Vagina (tissue), 2 donors: ENCODE results near the gene ACOT6. TPM values are rescaled to one million over a fixed set of nuclear protein-coding genes. Genes with fewer than 3 reads are reported as not detected.

Experiments used
- DNase-seq, 2 donors: peaks; one replicate each; pipeline ENCODE4 v3.0.0-alpha.2; 2017; ENCODE audit errors: extremely low spot score in 2 of 2
- H3K27ac ChIP-seq: fragments of 200-600 bp; sonication (generic); one replicate; pipeline ENCODE4 v1.5.1; 2019
- H3K27me3 ChIP-seq: fragments of 200-600 bp; sonication (generic); one replicate; pipeline ENCODE4 v1.5.1; 2019
- H3K36me3 ChIP-seq, 2 donors: fragments of 200-600 bp; sonication (generic); one replicate each; pipeline ENCODE4 v1.5.1; 2017 to 2019
- H3K4me1 ChIP-seq: fragments of 200-600 bp; sonication (generic); one replicate; pipeline ENCODE4 v1.5.1; 2019
- H3K4me3 ChIP-seq, 2 donors: fragments of 200-600 bp; sonication (generic); 1 replicate in 1 of 2; 2 replicates in 1 of 2; pipeline ENCODE4 v1.5.1; 2016 to 2019
- H3K9me3 ChIP-seq: fragments of 200-600 bp; sonication (generic); one replicate; pipeline ENCODE4 v1.5.1; 2019
- CTCF ChIP-seq, 3 experiments: fragments of 450-650 bp in 2 of 3; fragments of 200-600 bp in 1 of 3; sonication (generic) in 1 of 3; IDR thresholded peaks; one replicate each; pipeline ENCODE4 v1.5.1; 2017 to 2019; ENCODE audit warnings: antibody characterized with exemption in 3 of 3, mild to moderate bottlenecking in 2 of 3, moderate library complexity in 2 of 3
- POLR2A ChIP-seq, 2 donors: fragments of 450-650 bp; IDR thresholded peaks; one replicate each; pipeline ENCODE4 v1.6.1; 2017; ENCODE audit warnings: antibody characterized with exemption in 2 of 2, mild to moderate bottlenecking in 2 of 2, moderate library complexity in 2 of 2
- POLR2AphosphoS5 ChIP-seq, 2 donors: sonication (generic); formaldehyde crosslinking; IDR thresholded peaks; one replicate each; pipeline ENCODE4 v1.9.0; 2017; ENCODE audit warnings: antibody characterized with exemption in 2 of 2, mild to moderate bottlenecking in 2 of 2, low read depth in 1 of 2; ENCODE audit not compliant: insufficient read depth in 1 of 2
- intact Hi-C: fragments of 100-400 bp; cut with DNase I; formaldehyde crosslinking; loops from one replicate; pipeline ENCODE4 v1.15.1; 2023
- total RNA-seq: library from RNA; depleted of rRNA; stranded (reverse); fragments of >200 nt; gene quantifications from one replicate; pipeline ENCODE4 v1.2.3, GENCODE V29; 2016

Gene ACOT6
- total RNA-seq, 1 donor from 2014 or later, result not detected

GRCh38 chr14:73599499-73599898, 12.8 kb upstream of the ACOT6 start:
- H3K9me3 ChIP-seq, result no peaks in the 10 kb centered on the region
- H3K4me3 ChIP-seq, result no peak overlapping the region
- TF ChIP-seq POLR2AphosphoS5 (IDR thresholded peaks at IDR 0.05; ENCODE audit: insufficient read depth in 1 of 2, low read depth in 1 of 2) (no peak), POLR2A (IDR thresholded peaks at IDR 0.05) (no peak), CTCF (IDR thresholded peaks at IDR 0.05) (no peak)
- H3K4me1 ChIP-seq, result no peaks in the 10 kb centered on the region
- no peak for DNase-seq
- H3K27ac ChIP-seq, result no peak overlapping the region
- no peaks in the 10 kb centered on the region for H3K27me3 ChIP-seq
- no peaks in the 10 kb centered on the region for H3K36me3 ChIP-seq
- intact Hi-C loops, result no loop called here

- no peak overlapping the region for H3K27ac ChIP-seq
- DNase-seq, result no peak
- intact Hi-C loops, result no loop called here
- no peaks in the 10 kb centered on the region for H3K9me3 ChIP-seq
- H3K27me3 ChIP-seq, result no peaks in the 10 kb centered on the region
- H3K4me3 ChIP-seq, result no peak overlapping the region
- H3K4me1 ChIP-seq, result no peaks in the 10 kb centered on the region
- no peaks in the 10 kb centered on the region for H3K36me3 ChIP-seq
- TF ChIP-seq POLR2A (IDR thresholded peaks at IDR 0.05) (no peak), POLR2AphosphoS5 (IDR thresholded peaks at IDR 0.05; ENCODE audit: insufficient read depth in 1 of 2, low read depth in 1 of 2) (no peak), CTCF (IDR thresholded peaks at IDR 0.05) (no peak)
Observed at GRCh38 chr14:73602994-73603393, 9.3 kb upstream of the ACOT6 start.

- no peak for DNase-seq
- intact Hi-C loops, result no loop called here
- Histone ChIP-seq H3K36me3 (no peaks in the 10 kb centered on the region), H3K27me3 (no peaks in the 10 kb centered on the region), H3K4me3 (no peak overlapping the region), H3K27ac (no peak overlapping the region), H3K4me1 (no peaks in the 10 kb centered on the region), H3K9me3 (no peaks in the 10 kb centered on the region)
- no peak for TF ChIP-seq CTCF (IDR thresholded peaks at IDR 0.05)
- TF ChIP-seq POLR2A (IDR thresholded peaks at IDR 0.05), result no peak
- TF ChIP-seq POLR2AphosphoS5 (IDR thresholded peaks at IDR 0.05; ENCODE audit: insufficient read depth in 1 of 2, low read depth in 1 of 2), result no peak
Observed at GRCh38 chr14:73606271-73606670, 6.0 kb upstream of the ACOT6 start.

- TF ChIP-seq POLR2AphosphoS5 (IDR thresholded peaks at IDR 0.05; ENCODE audit: insufficient read depth in 1 of 2, low read depth in 1 of 2), result no peak
- no peak for TF ChIP-seq POLR2A (IDR thresholded peaks at IDR 0.05)
- TF ChIP-seq CTCF (IDR thresholded peaks at IDR 0.05), result no peak
- peaks cover 4% of the 10 kb centered on the region for H3K4me1 ChIP-seq
Observed at GRCh38 chr14:73607241-73607640, 5.1 kb upstream of the ACOT6 start.

GRCh38 chr14:73610687-73611086, 1.6 kb upstream of the ACOT6 start:
- Histone ChIP-seq H3K27me3 (no peaks in the 10 kb centered on the region), H3K36me3 (no peaks in the 10 kb centered on the region), H3K9me3 (no peaks in the 10 kb centered on the region), H3K27ac (no peak overlapping the region), H3K4me3 (no peak overlapping the region), H3K4me1 (peaks cover 4% of the 10 kb centered on the region)
- no peak for DNase-seq
- intact Hi-C loops, result no loop called here
- no peak for TF ChIP-seq POLR2AphosphoS5 (IDR thresholded peaks at IDR 0.05; ENCODE audit: insufficient read depth in 1 of 2, low read depth in 1 of 2)
- TF ChIP-seq POLR2A (IDR thresholded peaks at IDR 0.05), result no peak
- no peak for TF ChIP-seq CTCF (IDR thresholded peaks at IDR 0.05)

More at GRCh38 chr14:73607241-73607640, 5.1 kb upstream of the ACOT6 start:
- intact Hi-C loops, result no loop called here
- Histone ChIP-seq H3K4me3 (no peak overlapping the region), H3K27me3 (no peaks in the 10 kb centered on the region), H3K9me3 (no peaks in the 10 kb centered on the region), H3K36me3 (no peaks in the 10 kb centered on the region), H3K27ac (no peak overlapping the region)
- no peak for DNase-seq
